OCI-LY7 (cell line): ENCODE measurements around the gene DELE1. TPM values are rescaled to one million over a fixed set of nuclear protein-coding genes. Genes with fewer than 3 reads are reported as not detected.
A peak's percentile ranks its signal among the peaks of the same experiment; 100 is the strongest.

Source experiments
- BruUV-seq: library from RNA; stranded (reverse); fragments of 400-500 nt; replicated peaks from 2 replicates; lab custom pipeline; 2021; lab: Mats Ljungman, UMichigan
- CTCF ChIA-PET: fragments of 300-600 bp; sonication (Branson Sonifier 250); formaldehyde crosslinking; loops from one replicate; lab custom pipeline; 2022; ENCODE audit warnings: antibody characterized with exemption; ENCODE audit not compliant: unreplicated experiment; lab: Charles Lee
- POLR2A ChIA-PET: fragments of 300-600 bp; sonication (Branson Sonifier 250); formaldehyde crosslinking; loops from one replicate; lab custom pipeline; 2022; ENCODE audit warnings: antibody characterized with exemption; lab: Charles Lee
- DNase-seq: peaks from one replicate; pipeline ENCODE4 v3.0.0-alpha.2; 2015; ENCODE audit warnings: low spot score
- H2AFZ ChIP-seq: fragments of 200-600 bp; sonication (generic), shearing (Covaris generic); 2 replicates; pipeline ENCODE4 v1.6.1; 2014; ENCODE audit warnings: mild to moderate bottlenecking, antibody characterized with exemption, low read length, moderate library complexity
- H3K27ac ChIP-seq: fragments of 200-600 bp; sonication (generic); 2 replicates; pipeline ENCODE4 v1.5.1; 2014; ENCODE audit warnings: mixed run types, low read depth, mild to moderate bottlenecking, moderate library complexity, low read length, inconsistent platforms; ENCODE audit not compliant: poor library complexity, severe bottlenecking
- H3K36me3 ChIP-seq: fragments of 200-600 bp; sonication (generic); 2 replicates; pipeline ENCODE4 v1.6.1; 2014; ENCODE audit warnings: mild to moderate bottlenecking, antibody characterized with exemption, low read length, moderate library complexity, mixed read lengths; ENCODE audit not compliant: insufficient read depth
- H3K4me1 ChIP-seq: fragments of 200-600 bp; sonication (generic); 2 replicates; pipeline ENCODE4 v1.5.1; 2014; ENCODE audit warnings: mild to moderate bottlenecking, low read length; ENCODE audit not compliant: insufficient read depth, poor library complexity, severe bottlenecking
- H3K4me2 ChIP-seq: fragments of 200-600 bp; sonication (generic); 2 replicates; pipeline ENCODE4 v1.6.1; 2014; ENCODE audit warnings: mild to moderate bottlenecking, low read length
- H3K4me3 ChIP-seq: fragments of 200-600 bp; sonication (generic); 2 replicates; pipeline ENCODE4 v1.5.1; 2014; ENCODE audit warnings: mild to moderate bottlenecking, low read depth, low read length; ENCODE audit not compliant: poor library complexity, severe bottlenecking
- H3K79me2 ChIP-seq: fragments of 200-600 bp; sonication (generic); 2 replicates; pipeline ENCODE4 v1.6.1; 2016; ENCODE audit warnings: low read depth, mild to moderate bottlenecking, low read length, moderate library complexity, mixed read lengths; ENCODE audit not compliant: insufficient read depth
- H3K9me2 ChIP-seq: fragments of 200-600 bp; sonication (generic); 2 replicates; pipeline ENCODE4 v1.6.1; 2016; ENCODE audit warnings: mild to moderate bottlenecking, low read length, mixed read lengths; ENCODE audit not compliant: insufficient read depth
- H3K9me3 ChIP-seq: fragments of 200-600 bp; sonication (generic); 2 replicates; pipeline ENCODE4 v1.6.1; 2014; ENCODE audit warnings: mild to moderate bottlenecking, mixed run types, low read length, mixed read lengths
- H4K20me1 ChIP-seq: fragments of 200-600 bp; sonication (generic); 2 replicates; pipeline ENCODE4 v1.6.1; 2014; ENCODE audit warnings: mild to moderate bottlenecking, antibody characterized with exemption, low read length, moderate library complexity, mixed read lengths; ENCODE audit not compliant: insufficient read depth
- CTCF ChIP-seq: fragments of 200-600 bp; sonication (generic); conservative IDR thresholded peaks from 2 replicates; pipeline ENCODE4 v1.5.1; 2014; ENCODE audit warnings: mild to moderate bottlenecking, antibody characterized with exemption, low read length, moderate library complexity, mixed read lengths
- EZH2phosphoT487 ChIP-seq: fragments of 200-600 bp; sonication (generic); IDR thresholded peaks from 2 replicates; pipeline ENCODE4 v1.6.1; 2018; ENCODE audit warnings: low read depth, borderline replicate concordance, mild to moderate bottlenecking, mixed run types, antibody characterized with exemption, low read length, moderate library complexity, mixed read lengths
- intact Hi-C: fragments of 100-400 bp; cut with micrococcal nuclease; formaldehyde crosslinking; loops from one replicate; pipeline ENCODE4 v1.10.0; 2022; ENCODE audit not compliant: unreplicated experiment
- total RNA-seq, 2 experiments: library from RNA; depleted of rRNA in 1 of 2; stranded (reverse); fragments of >200 nt in 1 of 2; shearing (Covaris generic) in 1 of 2; gene quantifications; 2 replicates each; pipeline ENCODE4 v1.2.3, GENCODE V29; 2014 to 2022

DELE1 gene
- total RNA-seq, 2 experiments from 2014 or later = 78.5 to 81.2 TPM

- CTCF ChIA-PET = no interaction called here
Measured at GRCh38 chr5:141966275-141966962, 42.7 kb downstream of the DELE1 start.

GRCh38 chr5:141966963-141967333, 43.3 kb downstream of the DELE1 start:
- H3K36me3 ChIP-seq = peaks cover 7% of the 10 kb centered on the region
- no peaks in the 10 kb centered on the region for H3K9me3 ChIP-seq
- no peak for DNase-seq
- no TSS peak for BruUV-seq
- H3K79me2 ChIP-seq = peaks cover 28% of the 10 kb centered on the region
- CTCF ChIA-PET = no interaction called here
- intact Hi-C loops = no loop called here
- H3K4me1 ChIP-seq = peaks cover 48% of the 10 kb centered on the region
- TF ChIP-seq CTCF (no peak; the same call in 1 of the 2 replicates), EZH2phosphoT487 (no peak)
- H2AFZ ChIP-seq = peak overlapping the region; percentile 97
- H3K9me2 ChIP-seq = no peaks in the 10 kb centered on the region
- no peaks in the 10 kb centered on the region for H4K20me1 ChIP-seq
- H3K4me3 ChIP-seq = peak overlapping the region; percentile 87
- POLR2A ChIA-PET = interaction anchor here (3.7 to 4.7 kb wide), 3 partner anchors 44 to 51 kb away, joined by 20 to 29 read pairs (median 23); partner anchors contain the start of genes DELE1 and GNPDA1
- H3K27ac ChIP-seq = peak overlapping the region; percentile 99
- H3K4me2 ChIP-seq = peak overlapping the region; percentile 92

More at GRCh38 chr5:141966275-141966962, 42.7 kb downstream of the DELE1 start:
- POLR2A ChIA-PET = interaction anchor here (4.7 kb wide), 1 partner anchor 44 kb away, joined by 29 read pairs; the partner anchor contains the start of gene DELE1
- Histone ChIP-seq H2AFZ (peak overlapping the region; percentile 97), H3K9me2 (no peaks in the 10 kb centered on the region), H3K9me3 (no peaks in the 10 kb centered on the region), H3K36me3 (peaks cover 5% of the 10 kb centered on the region), H3K4me2 (peak overlapping the region; percentile 92), H3K27ac (peak overlapping the region; percentile 99), H3K4me3 (peak overlapping the region; percentile 87), H3K79me2 (peaks cover 23% of the 10 kb centered on the region), H4K20me1 (no peaks in the 10 kb centered on the region), H3K4me1 (peaks cover 54% of the 10 kb centered on the region)
- TF ChIP-seq CTCF (no peak), EZH2phosphoT487 (no peak)
- intact Hi-C loops = no loop called here
- no TSS peak for BruUV-seq
- DNase-seq = no peak
